Osteocyte (in vitro differentiated cells): ENCODE results near the gene OXCT1. TPM values are rescaled to one million over a fixed set of nuclear protein-coding genes. Genes with fewer than 3 reads are reported as not detected.

Experiments
- DNase-seq: peaks from one replicate; pipeline ENCODE4 v3.0.0; 2021; ENCODE audit warnings: mixed read lengths; ENCODE audit not compliant: unreplicated experiment; ENCODE audit errors: extremely low spot score
- H3K27ac Mint-ChIP-seq: one replicate; pipeline ENCODE4 v1.8.0; 2021; ENCODE audit warnings: mild to moderate bottlenecking, mixed read lengths; ENCODE audit not compliant: unreplicated experiment
- H3K27me3 Mint-ChIP-seq: one replicate; pipeline ENCODE4 v1.8.0; 2021; ENCODE audit warnings: mixed read lengths; ENCODE audit not compliant: unreplicated experiment
- H3K36me3 Mint-ChIP-seq: one replicate; pipeline ENCODE4 v1.8.0; 2021; ENCODE audit warnings: mixed read lengths; ENCODE audit not compliant: unreplicated experiment
- H3K4me1 Mint-ChIP-seq: one replicate; pipeline ENCODE4 v1.8.0; 2021; ENCODE audit warnings: mixed read lengths; ENCODE audit not compliant: unreplicated experiment
- H3K4me3 Mint-ChIP-seq: one replicate; pipeline ENCODE4 v1.8.0; 2021; ENCODE audit warnings: mild to moderate bottlenecking, moderate library complexity, mixed read lengths; ENCODE audit not compliant: unreplicated experiment
- H3K9me3 Mint-ChIP-seq: one replicate; pipeline ENCODE4 v1.8.0; 2021; ENCODE audit warnings: mixed read lengths; ENCODE audit not compliant: unreplicated experiment
- CTCF ChIP-seq: fragments of 200-600 bp; sonication (generic); IDR thresholded peaks from 2 replicates; pipeline ENCODE4 v1.5.0; 2021; ENCODE audit warnings: antibody characterized with exemption, mild to moderate bottlenecking, moderate library complexity
- total RNA-seq: library from RNA; stranded (reverse); gene quantifications from 2 replicates; pipeline ENCODE4 v1.2.1, GENCODE V29; 2021

The OXCT1 gene
- total RNA-seq, 1 donor from 2014 or later, result 41.9 TPM

- peaks cover 14% of the 10 kb centered on the region for H3K4me1 Mint-ChIP-seq
- H3K36me3 Mint-ChIP-seq, result peaks cover 24% of the 10 kb centered on the region
- H3K27me3 Mint-ChIP-seq, result no peaks in the 10 kb centered on the region
- no peak overlapping the region for H3K4me3 Mint-ChIP-seq
- no peak for DNase-seq
- no peak for TF ChIP-seq CTCF
- no peaks in the 10 kb centered on the region for H3K9me3 Mint-ChIP-seq
- H3K27ac Mint-ChIP-seq, result no peak overlapping the region
Observed at GRCh38 chr5:41755705-41756104, 114.5 kb downstream of the OXCT1 start.

- Mint-ChIP-seq H3K27me3 (no peaks in the 10 kb centered on the region), H3K4me1 (peaks cover 16% of the 10 kb centered on the region), H3K9me3 (no peaks in the 10 kb centered on the region), H3K4me3 (no peak overlapping the region), H3K36me3 (peaks cover 19% of the 10 kb centered on the region), H3K27ac (no peak overlapping the region)
- no peak for DNase-seq
- TF ChIP-seq CTCF, result peak; percentile 21
Observed at GRCh38 chr5:41754857-41755256, 115.4 kb downstream of the OXCT1 start.

GRCh38 chr5:41751867-41752266 is 118.4 kb downstream of the OXCT1 start:
- Mint-ChIP-seq H3K4me3 (no peak overlapping the region), H3K27ac (no peak overlapping the region), H3K9me3 (no peaks in the 10 kb centered on the region), H3K36me3 (peaks cover 9% of the 10 kb centered on the region), H3K4me1 (peaks cover 16% of the 10 kb centered on the region), H3K27me3 (no peaks in the 10 kb centered on the region)
- DNase-seq, result no peak
- no peak for TF ChIP-seq CTCF

- DNase-seq, result no peak
- H3K4me1 Mint-ChIP-seq, result peaks cover 6% of the 10 kb centered on the region
Observed at GRCh38 chr5:41748631-41749030, 121.6 kb downstream of the OXCT1 start.

GRCh38 chr5:41747708-41748107 is 122.5 kb downstream of the OXCT1 start:
- no peak overlapping the region for H3K4me3 Mint-ChIP-seq
- H3K27ac Mint-ChIP-seq, result no peak overlapping the region

More at GRCh38 chr5:41748631-41749030, 121.6 kb downstream of the OXCT1 start:
- H3K27me3 Mint-ChIP-seq, result no peaks in the 10 kb centered on the region
- H3K9me3 Mint-ChIP-seq, result no peaks in the 10 kb centered on the region
- H3K27ac Mint-ChIP-seq, result no peak overlapping the region
- H3K4me3 Mint-ChIP-seq, result no peak overlapping the region
- H3K36me3 Mint-ChIP-seq, result peaks cover 22% of the 10 kb centered on the region
- TF ChIP-seq CTCF, result no peak

More at GRCh38 chr5:41747708-41748107, 122.5 kb downstream of the OXCT1 start:
- no peak for TF ChIP-seq CTCF
- Mint-ChIP-seq H3K27me3 (no peaks in the 10 kb centered on the region), H3K9me3 (no peaks in the 10 kb centered on the region), H3K4me1 (peaks cover 3% of the 10 kb centered on the region), H3K36me3 (peaks cover 22% of the 10 kb centered on the region)
- no peak for DNase-seq
